HCT116 (cell line): Measurements from ENCODE around the gene ITIH4. TPM values are rescaled to one million over a fixed set of nuclear protein-coding genes. Genes with fewer than 3 reads are reported as not detected.

ENCODE experiments used
- ATAC-seq: fragments of 200-7000 bp; cut with Tn5 transposase; 2 replicates; pipeline ENCODE4 v1.9.1; 2020; ENCODE audit warnings: mild to moderate bottlenecking, moderate library complexity
- BruUV-seq: library from RNA; stranded (reverse); fragments of 400-500 nt; replicated peaks from 2 replicates; lab custom pipeline; 2021; lab: Mats Ljungman, UMichigan
- CTCF ChIA-PET: fragments of 300-600 bp; sonication (Branson Sonifier 250); formaldehyde crosslinking; loops from one replicate; lab custom pipeline; 2021; ENCODE audit warnings: antibody characterized with exemption; lab: Charles Lee
- POLR2A ChIA-PET: fragments of 300-600, 350-600 bp; sonication (Branson Sonifier 250); formaldehyde crosslinking; loops from one replicate; lab custom pipeline; 2021; ENCODE audit warnings: antibody characterized with exemption; lab: Charles Lee
- RAD21 ChIA-PET, 2 experiments: fragments of 300-600 bp; sonication (Branson Sonifier 250); formaldehyde crosslinking; loops; one replicate each; lab custom pipeline; 2023; ENCODE audit warnings: low total read pairs in 2 of 2; ENCODE audit not compliant: uncharacterized antibody in 2 of 2, unreplicated experiment in 2 of 2, low non-redundant PET in 1 of 2; lab: Charles Lee
- DNase-seq: peaks from one replicate; pipeline ENCODE4 v3.0.0-alpha.2; 2010; ENCODE audit warnings: low read depth, low spot score
- H2AFZ ChIP-seq: fragments of 200-600 bp; shearing (Covaris generic), sonication (generic); 2 replicates; pipeline ENCODE4 v1.6.1; 2017; ENCODE audit warnings: low read depth, mixed run types, mixed read lengths, antibody characterized with exemption, low read length; ENCODE audit not compliant: poor library complexity, severe bottlenecking
- H3K27ac ChIP-seq: 2 replicates; pipeline ENCODE4 v1.5.1; 2012; ENCODE audit warnings: low read depth, low read length
- H3K27me3 ChIP-seq: fragments of 200-600 bp; sonication (generic); 2 replicates; pipeline ENCODE4 v1.6.1; 2016; ENCODE audit warnings: mixed run types, low read length, mixed read lengths; ENCODE audit not compliant: insufficient read depth
- H3K36me3 ChIP-seq, 2 experiments: fragments of 200-500 bp in 1 of 2; fragments of 200-600 bp in 1 of 2; sonication (Bioruptor generic) in 1 of 2; sonication (generic) in 1 of 2; 2 replicates each; pipeline versions ENCODE4 v1.5.1 to v1.6.1; 2014 to 2016; ENCODE audit warnings: low read length in 2 of 2, inconsistent platforms in 1 of 2, mixed read lengths in 1 of 2, mixed run types in 1 of 2; ENCODE audit not compliant: insufficient read depth in 2 of 2, control insufficient read depth in 1 of 2
- H3K4me1 ChIP-seq, 2 experiments: fragments of 200-600 bp in 1 of 2; sonication (generic) in 1 of 2; 2 replicates each; pipeline versions ENCODE4 v1.5.1 to v1.6.1; 2012 to 2017; ENCODE audit warnings: low read length in 2 of 2, inconsistent platforms in 1 of 2, mild to moderate bottlenecking in 1 of 2, mixed read lengths in 1 of 2, mixed run types in 1 of 2, moderate library complexity in 1 of 2; ENCODE audit not compliant: insufficient read depth in 2 of 2, control insufficient read depth in 1 of 2
- H3K4me2 ChIP-seq: fragments of 200-600 bp; sonication (generic); 2 replicates; pipeline ENCODE4 v1.6.1; 2017; ENCODE audit warnings: mixed run types, low read length, mixed read lengths
- H3K4me3 ChIP-seq, 2 experiments: fragments of 200-600 bp in 1 of 2; sonication (generic) in 1 of 2; replicated peaks in 1 of 2; 2 replicates each; pipeline ENCODE4 v1.5.1; 2011 to 2016; ENCODE audit warnings: low read length in 2 of 2, control low read depth in 1 of 2, low read depth in 1 of 2, mild to moderate bottlenecking in 1 of 2, mixed read lengths in 1 of 2, mixed run types in 1 of 2
- H3K79me2 ChIP-seq: fragments of 200-600 bp; sonication (generic); 2 replicates; pipeline ENCODE4 v1.6.1; 2017; ENCODE audit warnings: mild to moderate bottlenecking, mixed run types, low read length, moderate library complexity, mixed read lengths; ENCODE audit not compliant: insufficient read depth
- H3K9ac ChIP-seq: fragments of 200-600 bp; sonication (generic); 2 replicates; pipeline ENCODE4 v1.6.1; 2016; ENCODE audit warnings: low read length, mixed read lengths
- H3K9me2 ChIP-seq: fragments of 200-600 bp; sonication (generic), shearing (Covaris generic); 2 replicates; pipeline ENCODE4 v1.6.1; 2017; ENCODE audit warnings: mixed run types, mild to moderate bottlenecking, moderate library complexity; ENCODE audit not compliant: insufficient read depth
- H3K9me3 ChIP-seq, 2 experiments: fragments of 200-500 bp in 1 of 2; fragments of 200-600 bp in 1 of 2; sonication (Bioruptor generic) in 1 of 2; sonication (generic) in 1 of 2; 2 replicates each; pipeline ENCODE4 v1.6.1; 2014 to 2017; ENCODE audit warnings: low read length in 2 of 2, mixed read lengths in 2 of 2, inconsistent platforms in 1 of 2, low read depth in 1 of 2, mild to moderate bottlenecking in 1 of 2, mixed run types in 1 of 2, moderate library complexity in 1 of 2; ENCODE audit not compliant: control insufficient read depth in 1 of 2, insufficient read depth in 1 of 2
- H4K20me1 ChIP-seq: fragments of 200-600 bp; sonication (generic), shearing (Covaris generic); 2 replicates; pipeline ENCODE4 v1.6.1; 2017; ENCODE audit warnings: mixed run types, mild to moderate bottlenecking, moderate library complexity; ENCODE audit not compliant: insufficient read depth
- JUND ChIP-seq: IDR thresholded peaks from 2 replicates; pipeline ENCODE4 v1.6.1; 2012
- RAD21 ChIP-seq: IDR thresholded peaks from 2 replicates; pipeline ENCODE4 v1.6.1; 2012; ENCODE audit warnings: low read depth, mild to moderate bottlenecking
- SIN3A ChIP-seq: IDR thresholded peaks from 2 replicates; pipeline ENCODE4 v1.6.1; 2012; ENCODE audit warnings: low read depth
- ZNF274 ChIP-seq: fragments of 200-500 bp; sonication (Bioruptor generic); IDR thresholded peaks from 2 replicates; pipeline ENCODE4 v1.6.1; 2014; ENCODE audit warnings: mild to moderate bottlenecking, low read depth, low read length, inconsistent platforms
- intact Hi-C: fragments of 100-400 bp; cut with micrococcal nuclease; formaldehyde crosslinking; loops from 2 replicates; pipeline ENCODE4 v1.10.0; 2022
- total RNA-seq: library from RNA; stranded (reverse); gene quantifications from one replicate; pipeline ENCODE4 v1.2.1, GENCODE V29; 2021; ENCODE audit not compliant: unreplicated experiment
- TF ChIP-seq, protein P1 (sequence below), 3 experiments: fragments of 200-600 bp in 1 of 3; sonication (generic) in 1 of 3; IDR thresholded peaks in 2 of 3; conservative IDR thresholded peaks in 1 of 3; 2 replicates each; pipeline ENCODE4 v1.5.1; 2012 to 2017; ENCODE audit warnings: low read depth in 2 of 3, low read length in 2 of 3, antibody characterized with exemption in 1 of 3, borderline replicate concordance in 1 of 3, control low read depth in 1 of 3, mild to moderate bottlenecking in 1 of 3, mixed read lengths in 1 of 3, mixed run types in 1 of 3, moderate library complexity in 1 of 3; ENCODE audit not compliant: insufficient read depth in 1 of 3
- TF ChIP-seq, protein P2 (sequence below): IDR thresholded peaks from 2 replicates; pipeline ENCODE4 v1.6.1; 2011; ENCODE audit warnings: mild to moderate bottlenecking, low read length, moderate library complexity; ENCODE audit not compliant: insufficient replicate concordance; ENCODE audit errors: extremely low read depth

The ITIH4 gene
- total RNA-seq, 1 experiment from 2014 or later = 4.1 TPM

DNA sequence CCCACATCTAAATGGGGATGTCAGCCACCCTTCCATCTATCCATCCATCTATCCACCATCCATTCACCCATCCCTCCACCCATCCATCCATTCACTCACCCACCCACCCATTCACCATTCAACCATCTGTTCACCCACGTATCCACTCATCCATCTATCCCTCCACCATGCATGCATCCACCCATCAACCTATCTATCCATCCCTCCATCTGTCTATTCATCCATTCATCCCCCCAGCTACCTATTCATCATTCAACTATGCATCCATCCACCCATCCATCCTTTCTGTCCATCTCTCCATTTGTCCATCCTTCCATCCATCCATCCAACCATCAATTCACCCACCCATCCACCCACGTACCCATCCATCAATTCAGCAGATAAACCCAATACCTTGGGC lies 21.3 kb downstream of the ITIH4 start:
- DNase-seq (no peak), ATAC-seq (no peak)
- Histone ChIP-seq H3K4me3 (no peak overlapping the region), H2AFZ (no peak overlapping the region), H3K9ac (no peak overlapping the region), H3K4me2 (no peak overlapping the region), H3K9me3 (no peaks in the 10 kb centered on the region), H3K79me2 (no peaks in the 10 kb centered on the region), H3K27me3 (no peaks in the 10 kb centered on the region), H4K20me1 (no peaks in the 10 kb centered on the region), H3K4me1 (no peaks in the 10 kb centered on the region), H3K36me3 (no peaks in the 10 kb centered on the region), H3K27ac (no peak overlapping the region), H3K9me2 (no peaks in the 10 kb centered on the region)
- ChIA-PET POLR2A (no interaction called here), CTCF (interaction anchor here (1.4 kb wide), 1 partner anchor 11 kb away, joined by 4 read pairs; no protein-coding TSS in a partner anchor), RAD21 (no interaction called here)
- intact Hi-C loops = no loop called here
- TF ChIP-seq JUND (no peak), RAD21 (no peak), SIN3A (no peak), ZNF274 (no peak)
- TF ChIP-seq, protein P1, sequence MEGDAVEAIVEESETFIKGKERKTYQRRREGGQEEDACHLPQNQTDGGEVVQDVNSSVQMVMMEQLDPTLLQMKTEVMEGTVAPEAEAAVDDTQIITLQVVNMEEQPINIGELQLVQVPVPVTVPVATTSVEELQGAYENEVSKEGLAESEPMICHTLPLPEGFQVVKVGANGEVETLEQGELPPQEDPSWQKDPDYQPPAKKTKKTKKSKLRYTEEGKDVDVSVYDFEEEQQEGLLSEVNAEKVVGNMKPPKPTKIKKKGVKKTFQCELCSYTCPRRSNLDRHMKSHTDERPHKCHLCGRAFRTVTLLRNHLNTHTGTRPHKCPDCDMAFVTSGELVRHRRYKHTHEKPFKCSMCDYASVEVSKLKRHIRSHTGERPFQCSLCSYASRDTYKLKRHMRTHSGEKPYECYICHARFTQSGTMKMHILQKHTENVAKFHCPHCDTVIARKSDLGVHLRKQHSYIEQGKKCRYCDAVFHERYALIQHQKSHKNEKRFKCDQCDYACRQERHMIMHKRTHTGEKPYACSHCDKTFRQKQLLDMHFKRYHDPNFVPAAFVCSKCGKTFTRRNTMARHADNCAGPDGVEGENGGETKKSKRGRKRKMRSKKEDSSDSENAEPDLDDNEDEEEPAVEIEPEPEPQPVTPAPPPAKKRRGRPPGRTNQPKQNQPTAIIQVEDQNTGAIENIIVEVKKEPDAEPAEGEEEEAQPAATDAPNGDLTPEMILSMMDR (IDR thresholded peaks at IDR 0.05 in 2 of 3, conservative IDR thresholded peaks at IDR 0.05 in 1 of 3; ENCODE audit: borderline replicate concordance in 1 of 3, insufficient read depth in 1 of 3, low read depth in 2 of 3, low read length in 2 of 3) = no peak
- TF ChIP-seq, protein P2, sequence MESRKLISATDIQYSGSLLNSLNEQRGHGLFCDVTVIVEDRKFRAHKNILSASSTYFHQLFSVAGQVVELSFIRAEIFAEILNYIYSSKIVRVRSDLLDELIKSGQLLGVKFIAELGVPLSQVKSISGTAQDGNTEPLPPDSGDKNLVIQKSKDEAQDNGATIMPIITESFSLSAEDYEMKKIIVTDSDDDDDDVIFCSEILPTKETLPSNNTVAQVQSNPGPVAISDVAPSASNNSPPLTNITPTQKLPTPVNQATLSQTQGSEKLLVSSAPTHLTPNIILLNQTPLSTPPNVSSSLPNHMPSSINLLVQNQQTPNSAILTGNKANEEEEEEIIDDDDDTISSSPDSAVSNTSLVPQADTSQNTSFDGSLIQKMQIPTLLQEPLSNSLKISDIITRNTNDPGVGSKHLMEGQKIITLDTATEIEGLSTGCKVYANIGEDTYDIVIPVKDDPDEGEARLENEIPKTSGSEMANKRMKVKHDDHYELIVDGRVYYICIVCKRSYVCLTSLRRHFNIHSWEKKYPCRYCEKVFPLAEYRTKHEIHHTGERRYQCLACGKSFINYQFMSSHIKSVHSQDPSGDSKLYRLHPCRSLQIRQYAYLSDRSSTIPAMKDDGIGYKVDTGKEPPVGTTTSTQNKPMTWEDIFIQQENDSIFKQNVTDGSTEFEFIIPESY = no peak
- no TSS peak for BruUV-seq
